HG02759 (cell line): ENCODE measurements around the gene TMPRSS13.

Source experiments
- ATAC-seq: cut with Tn5 transposase; IDR thresholded peaks from one replicate; pipeline ENCODE4 v1.9.1; 2021; ENCODE audit warnings: mild to moderate bottlenecking, moderate library complexity; ENCODE audit not compliant: unreplicated experiment

TMPRSS13 gene

DNA sequence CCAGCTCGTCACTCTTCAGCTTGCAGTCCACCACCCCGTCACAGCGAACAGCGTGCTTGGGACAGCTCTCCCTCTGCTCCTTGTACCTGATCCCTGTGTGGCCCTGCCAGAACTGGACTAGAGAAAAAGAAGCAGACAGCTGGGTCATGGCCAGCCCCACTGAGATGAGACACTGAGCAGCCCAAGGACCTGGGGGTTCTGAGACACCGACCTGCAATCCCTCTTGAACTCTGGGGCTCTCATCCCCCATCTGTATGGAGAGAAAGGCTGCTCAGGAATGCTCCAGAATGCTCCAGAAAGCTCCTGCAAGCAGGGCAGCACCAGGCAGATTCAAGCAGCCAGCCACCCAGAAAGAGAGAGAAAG lies 14.8 kb downstream of the TMPRSS13 start:
- no peak for ATAC-seq

GRCh38 chr11:117913736-117914397 lies 15.3 kb downstream of the TMPRSS13 start:
- no peak for ATAC-seq

DNA sequence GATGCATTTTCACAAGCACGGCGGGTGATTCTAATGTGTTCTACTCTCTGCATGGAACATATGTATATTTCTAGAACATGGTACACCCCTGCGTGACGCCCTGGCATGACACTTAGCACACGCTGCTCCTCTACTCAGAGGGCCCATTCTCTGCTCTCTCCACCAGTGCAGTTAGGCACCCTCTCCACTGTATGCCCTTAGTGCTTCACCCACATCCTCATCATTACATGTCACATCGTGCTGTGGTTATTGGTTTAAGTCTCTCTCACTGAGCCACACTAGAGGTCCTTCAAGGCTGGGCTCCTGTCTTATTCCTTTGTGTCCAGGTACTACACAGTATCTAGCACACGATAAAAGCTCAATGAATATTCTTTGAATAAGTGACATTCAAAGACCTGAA lies 16.7 kb downstream of the TMPRSS13 start:
- ATAC-seq = no peak

DNA sequence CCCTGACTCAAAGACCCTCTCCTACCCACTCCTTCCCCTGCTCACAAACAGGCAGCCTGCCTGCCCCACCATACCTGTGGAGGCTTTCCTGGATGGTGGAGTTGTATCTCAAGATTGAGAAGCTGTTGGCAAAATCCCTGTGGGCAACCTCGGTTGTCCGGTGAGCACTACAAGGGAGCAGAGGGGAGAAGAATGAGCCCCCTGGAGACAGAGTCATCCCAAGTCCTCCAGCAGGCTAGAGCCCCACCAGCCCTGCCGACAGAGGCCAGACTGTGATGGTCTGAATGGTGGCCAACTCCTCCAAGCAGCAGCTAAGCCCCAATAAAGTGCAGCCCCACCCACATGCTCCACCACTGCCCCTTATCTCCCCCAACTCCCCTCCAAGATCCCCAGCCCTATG lies 17.5 kb downstream of the TMPRSS13 start:
- ATAC-seq = no peak

DNA sequence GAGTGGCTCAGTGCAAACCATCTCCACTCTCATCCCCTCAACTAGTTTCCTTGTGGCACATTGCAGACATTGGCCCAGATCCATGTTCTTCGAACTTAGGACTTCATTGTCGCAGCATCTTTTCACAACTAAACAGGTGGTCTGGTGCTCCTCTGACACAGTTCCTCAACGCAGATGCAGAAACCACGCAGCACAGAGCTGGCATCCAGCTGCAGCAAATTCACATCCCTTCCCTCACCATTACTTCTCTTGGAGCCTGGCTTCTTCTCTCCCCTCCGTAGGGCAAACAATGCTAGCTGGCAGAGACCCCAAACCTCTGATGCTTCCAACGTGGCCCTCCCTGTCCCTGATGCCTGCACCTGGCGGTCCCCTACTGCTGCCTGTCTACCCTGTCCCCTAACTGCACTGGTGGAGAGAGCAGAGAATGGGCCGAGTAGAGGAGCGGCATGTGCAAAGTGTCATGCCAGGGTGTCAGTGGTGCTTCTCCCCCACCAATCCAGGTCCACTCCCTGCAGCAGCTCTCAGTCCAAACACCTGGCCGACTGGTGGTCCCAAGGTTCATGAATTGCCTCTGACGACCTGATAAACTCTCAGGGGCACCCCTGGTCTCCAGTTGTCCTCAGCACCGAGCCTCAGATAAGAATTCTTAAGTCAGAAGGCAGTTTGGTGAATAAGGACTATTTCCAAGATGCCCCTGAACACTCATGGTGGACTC lies 18.1 kb downstream of the TMPRSS13 start:
- no peak for ATAC-seq

- ATAC-seq = no peak
These were observed 18.7 kb downstream of the TMPRSS13 start for GRCh38 chr11:117910525-117910924.

- no peak for ATAC-seq
These were observed 19.4 kb downstream of the TMPRSS13 start for GRCh38 chr11:117909611-117910382.

DNA sequence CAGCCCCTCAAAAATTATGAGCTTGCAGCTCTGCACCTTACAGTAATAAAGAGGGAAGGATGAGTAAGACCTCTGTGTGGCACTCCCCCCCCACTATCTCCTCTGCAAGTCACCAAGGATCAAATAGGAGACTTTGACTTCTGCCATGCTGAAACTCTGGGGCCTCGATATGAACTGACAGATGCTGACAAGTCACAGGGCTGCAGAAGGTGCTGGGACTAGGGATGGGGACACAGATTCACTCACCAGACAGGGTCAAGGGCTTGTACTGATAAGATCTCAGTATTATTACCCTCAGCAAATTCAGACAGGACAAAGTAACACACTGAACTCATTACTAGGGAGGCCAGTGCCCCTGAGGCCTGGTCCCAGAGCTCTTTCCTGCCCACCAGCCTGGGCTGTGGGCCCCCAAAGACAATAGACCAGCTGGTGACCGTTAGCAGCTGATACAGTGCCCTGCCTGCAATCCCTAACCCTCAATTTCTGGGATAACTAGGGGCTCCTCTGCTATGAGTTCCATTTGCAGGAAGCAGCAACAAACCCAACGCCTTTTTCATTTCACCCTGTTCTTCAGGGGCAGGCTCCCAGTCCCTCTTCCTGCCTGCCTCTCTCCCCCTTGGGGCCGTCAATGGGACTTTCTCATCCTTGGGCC lies 20.1 kb downstream of the TMPRSS13 start:
- no peak for ATAC-seq

DNA sequence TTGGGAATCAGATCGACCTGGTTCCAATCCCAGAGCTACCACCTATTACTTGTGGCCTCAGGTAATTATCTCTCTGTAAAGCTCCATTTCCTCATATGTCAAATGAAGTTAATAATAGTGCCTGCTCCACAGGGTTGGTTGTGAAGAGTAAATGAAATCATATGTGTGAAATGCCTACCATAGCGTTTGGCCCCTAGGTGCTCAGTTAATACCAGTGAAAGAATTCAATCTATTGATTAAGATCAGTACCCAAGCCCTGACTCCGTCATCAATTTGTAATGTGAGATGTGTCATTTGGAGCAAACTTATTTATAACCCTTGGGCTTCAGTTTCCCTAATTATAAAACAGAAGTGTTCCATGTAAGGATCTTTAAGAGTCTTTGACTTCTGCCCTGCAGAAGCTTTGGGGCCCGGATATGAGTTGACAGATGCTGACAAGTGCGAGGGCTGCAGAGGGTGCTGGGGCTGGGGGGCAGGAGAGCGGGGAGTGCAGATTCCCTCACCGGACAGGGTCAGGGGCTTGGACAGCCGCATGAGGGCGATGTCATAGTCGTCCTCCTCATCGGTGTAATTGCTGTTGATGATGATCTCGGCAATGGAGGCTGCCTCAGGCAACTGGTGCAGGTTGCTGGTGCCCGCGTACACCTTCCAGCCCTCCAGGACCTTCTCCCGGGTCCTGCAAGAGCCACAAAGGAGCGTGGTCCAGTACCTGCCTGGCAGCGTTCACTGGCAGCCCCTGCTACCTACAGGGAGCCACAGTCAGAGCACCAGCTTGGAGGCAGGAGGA lies 20.9 kb downstream of the TMPRSS13 start:
- no peak for ATAC-seq

GRCh38 chr11:117907276-117908108 lies 21.7 kb downstream of the TMPRSS13 start:
- no peak for ATAC-seq

- ATAC-seq = no peak
These were observed 22.5 kb downstream of the TMPRSS13 start for GRCh38 chr11:117906710-117907109.

DNA sequence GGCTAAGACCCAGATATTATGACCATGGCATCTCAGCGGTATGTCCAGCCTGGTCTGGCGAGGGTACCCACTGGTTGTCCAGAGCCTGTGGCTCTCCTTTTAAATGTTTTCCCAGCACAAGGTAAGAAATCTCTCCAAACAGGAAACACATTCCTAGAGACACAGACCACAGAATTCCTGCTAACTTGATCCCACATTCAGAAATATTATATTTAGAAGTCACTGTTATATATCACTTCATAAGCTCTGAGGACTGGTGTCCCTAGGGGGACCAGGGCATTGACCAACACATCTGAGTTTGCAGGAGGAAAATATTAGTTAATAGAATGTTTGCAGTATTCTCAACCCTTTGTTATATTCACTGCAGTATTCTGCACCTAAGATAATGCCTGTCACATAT lies 23.1 kb downstream of the TMPRSS13 start:
- no peak for ATAC-seq

DNA sequence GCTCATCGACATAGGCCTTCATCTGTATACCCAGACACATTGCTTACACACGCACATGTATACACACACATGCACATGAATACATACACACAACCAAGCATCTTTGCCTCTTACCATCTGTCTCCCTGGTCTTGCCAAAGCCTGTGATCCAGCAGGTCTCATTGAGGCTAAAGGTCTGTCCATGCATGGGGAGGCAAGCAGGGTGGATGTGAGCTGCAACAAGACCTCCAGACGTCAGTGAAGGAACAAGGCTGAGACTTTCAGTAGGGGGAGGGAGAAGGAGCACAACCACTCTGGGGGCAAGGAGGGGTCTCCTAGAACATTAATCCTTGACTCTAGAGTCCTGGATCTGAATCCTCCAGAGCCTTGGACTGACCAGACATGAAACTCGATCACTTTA lies 23.7 kb downstream of the TMPRSS13 start:
- ATAC-seq = no peak

GRCh38 chr11:117903505-117904382 lies 25.5 kb downstream of the TMPRSS13 start:
- ATAC-seq = no peak

DNA sequence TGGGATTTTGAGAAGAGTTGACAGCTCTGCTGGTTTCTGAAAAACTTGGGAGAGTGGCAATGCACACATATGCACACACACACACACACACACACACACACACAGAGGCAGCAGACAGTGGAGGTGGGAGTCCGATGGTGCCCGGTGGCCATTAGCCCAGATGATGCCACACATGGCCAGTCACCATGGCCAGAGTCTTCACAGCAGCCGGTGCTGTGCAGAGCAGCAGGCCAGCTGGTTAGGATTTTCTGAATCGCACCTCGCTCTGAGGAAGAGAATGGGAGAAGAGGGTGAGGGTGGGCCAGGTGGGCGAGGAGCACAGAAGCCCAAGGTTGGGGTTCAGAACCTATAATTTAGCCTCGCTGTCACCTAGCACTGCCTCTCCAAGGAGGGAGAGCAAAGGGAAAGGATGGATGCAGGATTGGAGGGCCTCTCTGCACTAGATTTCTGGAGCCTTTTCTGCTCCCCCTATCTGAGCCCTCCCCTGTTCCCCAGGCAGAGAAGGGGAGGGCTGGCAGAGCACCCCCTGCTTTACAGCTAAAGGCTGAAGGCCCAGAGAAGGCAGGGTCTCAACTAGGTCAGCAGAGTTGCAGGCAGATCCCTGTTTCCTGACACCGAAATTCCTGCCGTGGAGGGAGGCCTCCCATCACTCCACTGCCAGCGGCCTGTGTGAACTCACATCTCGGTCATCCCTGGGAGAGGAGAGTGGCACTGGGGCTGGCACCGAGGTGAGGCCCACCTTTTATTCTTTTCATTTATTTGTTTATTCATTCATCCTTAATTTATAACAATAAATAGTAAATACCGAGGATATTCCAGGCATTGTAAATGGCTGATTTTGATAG lies 27.0 kb downstream of the TMPRSS13 start:
- no peak for ATAC-seq

- no peak for ATAC-seq
These were observed 27.6 kb downstream of the TMPRSS13 start for GRCh38 chr11:117901601-117902000.

DNA sequence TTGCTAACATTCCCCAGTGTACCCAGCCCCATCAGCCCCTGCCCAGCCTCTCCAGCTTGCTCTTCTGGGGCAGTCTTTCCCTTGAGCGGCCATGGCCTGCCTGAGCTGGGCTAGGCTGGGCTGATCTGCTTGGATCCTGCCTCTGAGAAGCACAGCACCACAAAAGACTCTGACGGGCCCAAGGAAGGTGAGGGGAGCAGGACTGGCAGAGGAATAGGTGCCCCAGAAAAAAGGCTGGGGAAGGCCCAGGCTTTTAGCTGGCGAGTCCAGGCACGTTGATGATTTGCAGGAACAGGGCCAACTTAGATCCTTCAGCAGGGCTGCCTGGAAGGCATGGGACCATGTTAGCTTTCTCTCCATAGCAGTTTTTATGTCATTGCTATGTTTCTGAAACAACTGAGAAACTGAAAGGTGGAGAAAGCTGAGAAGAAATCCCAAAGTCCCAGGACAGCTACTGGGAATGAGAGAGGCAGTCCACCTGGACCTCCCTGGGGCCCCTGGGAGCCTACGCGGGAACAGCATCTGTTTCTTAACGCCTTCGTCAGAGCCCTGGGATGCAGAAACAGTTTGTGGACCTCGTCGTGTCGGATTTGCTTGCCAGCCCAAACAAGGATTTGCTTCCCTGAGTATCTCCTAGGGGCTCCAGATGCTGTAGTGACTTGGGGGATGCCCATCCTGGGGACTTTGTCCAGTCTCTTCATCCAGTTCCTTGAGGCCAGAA lies 28.3 kb downstream of the TMPRSS13 start:
- ATAC-seq = no peak
